HepG2 (cell line): ENCODE data around the gene DCTN1. TPM values are rescaled to one million over a fixed set of nuclear protein-coding genes. Genes with fewer than 3 reads are reported as not detected.

Source experiments
- ARNT2 ChIP-seq: sonication (generic); formaldehyde crosslinking; IDR thresholded peaks from 2 replicates; pipeline ENCODE4 v1.8.0; 2022; ENCODE audit warnings: mild to moderate bottlenecking, low read depth, missing genetic modification reagents, moderate library complexity
- CBX1 ChIP-seq: IDR thresholded peaks from one replicate; pipeline ENCODE4 v1.6.1; 2016; ENCODE audit warnings: antibody characterized with exemption, low read depth
- DMAP1 ChIP-seq: IDR thresholded peaks from 2 replicates; pipeline ENCODE4 v1.6.1; 2016
- NAIF1 ChIP-seq: sonication (generic); formaldehyde crosslinking; IDR thresholded peaks from 2 replicates; pipeline ENCODE4 v1.5.0; 2020; ENCODE audit warnings: mild to moderate bottlenecking, missing genetic modification reagents, borderline replicate concordance
- NKX3-1 ChIP-seq: sonication (generic); formaldehyde crosslinking; IDR thresholded peaks from 2 replicates; pipeline ENCODE4 v1.5.0; 2020; ENCODE audit warnings: missing genetic modification reagents
- POLR2AphosphoS2 ChIP-seq: IDR thresholded peaks from 2 replicates; pipeline ENCODE4 v1.6.1; 2011; ENCODE audit warnings: low read depth, low read length, improper control_type of control experiment
- THAP11 ChIP-seq: IDR thresholded peaks from 2 replicates; pipeline ENCODE4 v1.6.1; 2016; ENCODE audit warnings: missing biosample characterization, missing genetic modification reagents
- ZHX2 ChIP-seq, 2 experiments: sonication (generic) in 1 of 2; formaldehyde crosslinking in 1 of 2; IDR thresholded peaks; 2 replicates each; pipeline versions ENCODE4 v1.6.1 to v1.9.0; 2014 to 2022; ENCODE audit warnings: antibody characterized with exemption in 1 of 2, borderline replicate concordance in 1 of 2, inconsistent platforms in 1 of 2, low read depth in 1 of 2, missing genetic modification reagents in 1 of 2
- ZNF264 ChIP-seq: sonication (generic); formaldehyde crosslinking; IDR thresholded peaks from 2 replicates; pipeline ENCODE4 v1.4.0; 2020; ENCODE audit warnings: missing genetic modification reagents
- ZNF281 ChIP-seq: sonication (generic); formaldehyde crosslinking; IDR thresholded peaks from 2 replicates; pipeline ENCODE4 v1.4.0; 2020; ENCODE audit warnings: missing genetic modification reagents, borderline replicate concordance
- ZNF576 ChIP-seq: sonication (generic); formaldehyde crosslinking; IDR thresholded peaks from 2 replicates; pipeline ENCODE4 v1.4.0; 2020; ENCODE audit warnings: mild to moderate bottlenecking, missing genetic modification reagents
- ZNF749 ChIP-seq: sonication (generic); formaldehyde crosslinking; IDR thresholded peaks from 2 replicates; pipeline ENCODE4 v1.8.0; 2022; ENCODE audit warnings: mild to moderate bottlenecking, missing genetic modification reagents, moderate library complexity, borderline replicate concordance
- polyA plus RNA-seq, 8 experiments: library from polyadenylated mRNA; depleted of rRNA in 3 of 8; stranded (reverse) in 7 of 8; unstranded in 1 of 8; fragments of >200 nt; fragmentation: Illumina TruSeq in 4 of 8; extraction: Trizol in 4 of 8; gene quantifications; 2 replicates each; pipeline versions ENCODE4 v1.2.1 to v1.2.3, GENCODE V29; 2011 to 2016; ENCODE audit warnings: low read depth in 4 of 8, missing spikeins in 1 of 8, mixed read lengths in 1 of 8; ENCODE audit not compliant: insufficient read depth in 1 of 8
- total RNA-seq, 5 experiments: library from RNA; depleted of rRNA; stranded (reverse); fragments of >200 nt; fragmentation: Illumina TruSeq; extraction: Trizol; gene quantifications; 2 replicates each; pipeline ENCODE4 v1.2.3, GENCODE V29; 2016; ENCODE audit warnings: low read depth in 1 of 5
- TF ChIP-seq, protein P1 (sequence below): sonication (generic); formaldehyde crosslinking; IDR thresholded peaks from 2 replicates; pipeline ENCODE4 v1.4.0; 2020; ENCODE audit warnings: missing genetic modification reagents, borderline replicate concordance

DCTN1 gene
- total and polyA plus RNA-seq, 2 of the 13 experiments (the other 11 are each of a cell fraction or from before 2014, with no cell fraction given): 73.2 to 122 TPM

- TF ChIP-seq, protein P1, sequence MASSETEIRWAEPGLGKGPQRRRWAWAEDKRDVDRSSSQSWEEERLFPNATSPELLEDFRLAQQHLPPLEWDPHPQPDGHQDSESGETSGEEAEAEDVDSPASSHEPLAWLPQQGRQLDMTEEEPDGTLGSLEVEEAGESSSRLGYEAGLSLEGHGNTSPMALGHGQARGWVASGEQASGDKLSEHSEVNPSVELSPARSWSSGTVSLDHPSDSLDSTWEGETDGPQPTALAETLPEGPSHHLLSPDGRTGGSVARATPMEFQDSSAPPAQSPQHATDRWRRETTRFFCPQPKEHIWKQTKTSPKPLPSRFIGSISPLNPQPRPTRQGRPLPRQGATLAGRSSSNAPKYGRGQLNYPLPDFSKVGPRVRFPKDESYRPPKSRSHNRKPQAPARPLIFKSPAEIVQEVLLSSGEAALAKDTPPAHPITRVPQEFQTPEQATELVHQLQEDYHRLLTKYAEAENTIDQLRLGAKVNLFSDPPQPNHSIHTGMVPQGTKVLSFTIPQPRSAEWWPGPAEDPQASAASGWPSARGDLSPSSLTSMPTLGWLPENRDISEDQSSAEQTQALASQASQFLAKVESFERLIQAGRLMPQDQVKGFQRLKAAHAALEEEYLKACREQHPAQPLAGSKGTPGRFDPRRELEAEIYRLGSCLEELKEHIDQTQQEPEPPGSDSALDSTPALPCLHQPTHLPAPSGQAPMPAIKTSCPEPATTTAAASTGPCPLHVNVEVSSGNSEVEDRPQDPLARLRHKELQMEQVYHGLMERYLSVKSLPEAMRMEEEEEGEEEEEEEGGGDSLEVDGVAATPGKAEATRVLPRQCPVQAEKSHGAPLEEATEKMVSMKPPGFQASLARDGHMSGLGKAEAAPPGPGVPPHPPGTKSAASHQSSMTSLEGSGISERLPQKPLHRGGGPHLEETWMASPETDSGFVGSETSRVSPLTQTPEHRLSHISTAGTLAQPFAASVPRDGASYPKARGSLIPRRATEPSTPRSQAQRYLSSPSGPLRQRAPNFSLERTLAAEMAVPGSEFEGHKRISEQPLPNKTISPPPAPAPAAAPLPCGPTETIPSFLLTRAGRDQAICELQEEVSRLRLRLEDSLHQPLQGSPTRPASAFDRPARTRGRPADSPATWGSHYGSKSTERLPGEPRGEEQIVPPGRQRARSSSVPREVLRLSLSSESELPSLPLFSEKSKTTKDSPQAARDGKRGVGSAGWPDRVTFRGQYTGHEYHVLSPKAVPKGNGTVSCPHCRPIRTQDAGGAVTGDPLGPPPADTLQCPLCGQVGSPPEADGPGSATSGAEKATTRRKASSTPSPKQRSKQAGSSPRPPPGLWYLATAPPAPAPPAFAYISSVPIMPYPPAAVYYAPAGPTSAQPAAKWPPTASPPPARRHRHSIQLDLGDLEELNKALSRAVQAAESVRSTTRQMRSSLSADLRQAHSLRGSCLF (CRISPR knock-in tag): no peak
- TF ChIP-seq POLR2AphosphoS2 (no peak), CBX1 (no peak), THAP11 (peak; percentile 89), NKX3-1 (CRISPR knock-in tag) (0 out of 2 replicates have a peak, but pooled peaks have one; percentile 18), ZNF576 (CRISPR knock-in tag) (0 out of 2 replicates have a peak, but pooled peaks have one; percentile 25), NAIF1 (CRISPR knock-in tag) (no peak), ZNF281 (CRISPR knock-in tag) (no peak), ZNF264 (CRISPR knock-in tag) (peak; percentile 6; the same call in 1 of the 2 replicates), DMAP1 (CRISPR knock-in tag) (peak; percentile 76; the same call in 1 of the 2 replicates), ARNT2 (CRISPR knock-in tag) (peak; percentile 54; the same call in 1 of the 2 replicates), ZHX2 (IDR thresholded peaks at IDR 0.05; ENCODE audit: low read depth) (peak; percentile 39; the same call in 1 of the 2 replicates), ZHX2 (CRISPR knock-in tag; IDR thresholded peaks at IDR 0.05; ENCODE audit: borderline replicate concordance) (no peak; the same call in 1 of the 2 replicates), ZNF749 (CRISPR knock-in tag) (0 out of 2 replicates have a peak, but pooled peaks have one; percentile 85)
Observed at GRCh38 chr2:74391580-74392448, 11.7 kb upstream of the DCTN1 start (continued).
